ENCODE data around the gene GPC4. TPM values are rescaled to one million over a fixed set of nuclear protein-coding genes. Genes with fewer than 3 reads are reported as not detected.

Gene GPC4
- total RNA-seq, 2 experiments from 2014 or later: not detected

DNA sequence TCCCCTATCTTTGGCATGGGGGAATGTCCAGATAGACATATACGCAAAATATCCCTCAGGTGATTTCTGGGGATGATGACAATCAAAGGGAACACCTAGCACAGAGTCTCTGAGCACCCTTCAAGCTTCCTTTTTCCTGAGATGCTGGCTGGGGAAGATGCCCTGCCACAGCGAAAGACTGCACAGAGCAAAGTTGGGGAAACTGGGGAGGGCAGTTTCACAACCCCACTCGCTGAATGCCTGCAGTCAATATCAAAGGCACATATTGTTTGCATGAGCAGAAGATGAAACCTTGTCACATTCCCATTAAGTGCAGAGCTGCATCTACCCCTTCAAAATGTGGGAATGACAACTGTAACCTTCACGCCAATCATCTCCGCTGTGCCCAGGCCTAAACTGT, 2.6 kb downstream of the GPC4 start:
- CTCF ChIA-PET: no interaction called here

DNA sequence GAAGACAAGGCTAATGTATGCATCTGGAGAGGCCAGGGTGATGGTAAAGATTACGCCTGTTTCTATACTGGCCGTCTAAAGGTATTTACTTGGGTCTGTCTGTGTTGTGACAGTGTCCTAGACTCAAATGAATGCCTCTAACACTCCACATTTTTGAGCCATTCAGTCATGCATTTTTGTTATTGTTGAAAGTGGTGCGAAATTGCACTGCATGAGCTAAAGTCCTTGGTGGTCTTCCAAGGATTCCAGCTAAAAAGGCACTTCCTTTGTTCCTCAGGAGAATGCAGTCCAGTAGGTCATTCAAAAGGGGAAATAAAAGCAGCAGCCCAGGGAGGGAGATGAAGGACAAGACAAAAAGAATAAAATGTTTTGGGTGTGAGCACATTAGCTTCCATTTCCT, 3.0 kb downstream of the GPC4 start:
- ChIA-PET CTCF (no interaction called here), POLR2A (no interaction called here)

More for the DNA sequence above, 2.6 kb downstream of the GPC4 start:
- POLR2A ChIA-PET: no interaction called here

DNA sequence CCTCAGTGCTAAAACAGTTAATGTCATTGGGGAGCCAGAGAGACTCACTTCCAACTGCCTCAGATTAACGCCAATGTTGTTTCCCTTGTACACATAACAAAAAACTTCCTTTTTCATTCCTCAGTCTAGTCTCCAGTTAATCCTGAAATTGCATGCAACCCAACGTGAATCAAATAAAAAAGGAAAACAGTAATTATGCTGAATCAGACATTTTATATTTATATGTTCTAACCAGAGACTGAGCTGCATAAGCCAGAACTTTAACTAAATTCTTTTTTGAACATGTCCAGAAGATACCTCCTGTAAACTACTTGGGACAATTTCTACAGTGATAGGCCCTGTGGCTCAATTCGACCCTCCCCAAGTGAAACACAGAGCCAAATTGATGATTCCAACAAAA, 4.7 kb downstream of the GPC4 start:
- CTCF ChIA-PET: no interaction called here
- POLR2A ChIA-PET: no interaction called here

GRCh38 chrX:133405498-133406185, 9.6 kb downstream of the GPC4 start:
- POLR2A ChIA-PET: no interaction called here
- CTCF ChIA-PET: no interaction called here

GRCh38 chrX:133403984-133404383, 11.3 kb downstream of the GPC4 start:
- ChIA-PET CTCF (no interaction called here), POLR2A (no interaction called here)

GRCh38 chrX:133402830-133403625, 12.3 kb downstream of the GPC4 start:
- ChIA-PET CTCF (no interaction called here), POLR2A (no interaction called here)

GRCh38 chrX:133402042-133402453, 13.2 kb downstream of the GPC4 start:
- POLR2A ChIA-PET: no interaction called here
- CTCF ChIA-PET: no interaction called here

- ChIA-PET POLR2A (no interaction called here), CTCF (no interaction called here)
Observed at GRCh38 chrX:133401536-133401935, 13.8 kb downstream of the GPC4 start.

- CTCF ChIA-PET: no interaction called here
- POLR2A ChIA-PET: no interaction called here
Observed at GRCh38 chrX:133399411-133399810, 15.9 kb downstream of the GPC4 start.

DNA sequence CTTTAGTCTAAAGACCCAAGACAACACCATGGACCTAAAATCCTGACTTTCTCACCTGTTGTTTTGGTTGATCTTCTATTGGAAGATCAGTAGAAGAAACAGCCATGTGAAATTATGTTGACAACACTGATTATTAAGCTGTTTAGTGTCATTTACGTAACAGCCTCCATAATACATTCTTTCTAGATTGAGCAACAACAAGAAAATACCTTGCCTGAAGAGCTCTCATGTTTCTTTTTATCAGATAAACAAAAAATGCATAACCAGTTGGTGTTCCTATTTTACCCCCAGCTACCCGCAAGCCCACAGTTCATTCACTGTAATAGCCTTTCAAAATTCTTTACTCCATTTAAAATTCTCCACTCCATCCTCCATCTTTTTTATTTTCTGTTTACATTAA, 20.5 kb downstream of the GPC4 start:
- ChIA-PET POLR2A (no interaction called here), CTCF (no interaction called here)

- ChIA-PET POLR2A (no interaction called here), CTCF (interaction anchor here (0.7 kb wide), 1 partner anchor 532 kb away, joined by 3 read pairs; no protein-coding TSS in a partner anchor)
Observed at GRCh38 chrX:133392671-133393070, 22.6 kb downstream of the GPC4 start.

DNA sequence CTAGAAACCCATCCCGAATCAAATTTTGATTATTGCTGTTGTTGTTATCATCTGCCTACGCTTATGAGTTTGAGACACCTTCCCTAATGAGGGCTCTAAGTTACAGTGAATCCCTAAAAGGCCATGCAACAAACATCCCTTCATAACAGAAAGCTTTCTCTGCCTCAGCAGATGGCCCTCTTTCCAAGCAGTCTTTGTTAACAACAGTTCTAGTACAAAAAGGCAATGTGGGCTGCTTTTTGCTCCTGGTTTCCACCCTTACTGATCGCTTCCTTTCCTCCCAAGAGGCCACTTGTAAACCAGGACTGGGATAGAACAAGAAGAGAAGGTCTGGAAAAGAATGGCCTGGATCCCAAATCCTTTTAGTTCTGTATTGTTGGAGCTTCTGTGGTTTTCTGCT, 24.2 kb downstream of the GPC4 start:
- POLR2A ChIA-PET: no interaction called here
- CTCF ChIA-PET: no interaction called here

DNA sequence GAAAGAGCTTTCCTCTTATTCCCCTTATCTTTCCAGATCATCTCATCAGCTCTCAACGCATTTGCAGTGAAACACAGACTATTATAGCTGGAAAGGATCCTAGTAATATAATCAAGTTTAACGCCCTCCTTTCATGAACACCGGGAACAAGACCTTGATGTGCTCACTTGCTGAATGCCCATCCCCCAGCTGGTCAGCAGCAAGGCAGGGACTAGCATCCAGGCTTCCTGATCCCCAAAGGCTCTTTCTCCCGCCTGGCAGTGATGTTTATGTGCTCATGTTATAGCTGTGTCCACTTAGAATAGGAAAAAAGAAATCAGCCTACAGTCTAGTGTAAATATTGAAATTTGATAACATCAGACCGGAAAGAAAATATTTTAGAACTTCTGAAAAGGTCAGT, 24.6 kb downstream of the GPC4 start:
- POLR2A ChIA-PET: no interaction called here
- CTCF ChIA-PET: no interaction called here

GRCh38 chrX:133389975-133390374, 25.3 kb downstream of the GPC4 start:
- ChIA-PET POLR2A (no interaction called here), CTCF (no interaction called here)

DNA sequence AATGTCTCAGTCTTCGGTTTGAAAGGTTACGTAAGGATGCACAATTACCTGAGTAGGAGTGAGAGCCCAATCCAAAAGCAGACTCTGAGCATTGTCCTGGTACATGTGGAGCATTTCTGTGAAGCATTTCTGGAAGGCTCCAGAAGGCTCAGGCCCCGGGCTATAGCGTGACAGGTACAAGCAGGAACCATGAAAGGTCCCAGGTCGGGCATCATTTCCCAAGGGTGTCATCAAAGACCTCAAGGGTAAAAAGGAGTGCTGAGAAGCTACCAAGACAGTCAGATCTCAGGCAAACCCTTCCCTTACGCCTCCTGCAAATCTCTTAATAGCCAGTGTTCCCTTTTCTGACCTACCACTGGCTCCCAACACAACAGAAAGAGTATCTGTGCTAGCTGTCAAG, 30.8 kb downstream of the GPC4 start:
- ChIA-PET CTCF (no interaction called here), POLR2A (no interaction called here)

GRCh38 chrX:133380711-133381619, 34.3 kb downstream of the GPC4 start:
- CTCF ChIA-PET: no interaction called here
- POLR2A ChIA-PET: no interaction called here

- CTCF ChIA-PET: no interaction called here
Observed at GRCh38 chrX:133376422-133376821, 38.9 kb downstream of the GPC4 start.

GRCh38 chrX:133375615-133376340, 39.5 kb downstream of the GPC4 start:
- POLR2A ChIA-PET: no interaction called here

More at GRCh38 chrX:133376422-133376821, 38.9 kb downstream of the GPC4 start:
- POLR2A ChIA-PET: no interaction called here

DNA sequence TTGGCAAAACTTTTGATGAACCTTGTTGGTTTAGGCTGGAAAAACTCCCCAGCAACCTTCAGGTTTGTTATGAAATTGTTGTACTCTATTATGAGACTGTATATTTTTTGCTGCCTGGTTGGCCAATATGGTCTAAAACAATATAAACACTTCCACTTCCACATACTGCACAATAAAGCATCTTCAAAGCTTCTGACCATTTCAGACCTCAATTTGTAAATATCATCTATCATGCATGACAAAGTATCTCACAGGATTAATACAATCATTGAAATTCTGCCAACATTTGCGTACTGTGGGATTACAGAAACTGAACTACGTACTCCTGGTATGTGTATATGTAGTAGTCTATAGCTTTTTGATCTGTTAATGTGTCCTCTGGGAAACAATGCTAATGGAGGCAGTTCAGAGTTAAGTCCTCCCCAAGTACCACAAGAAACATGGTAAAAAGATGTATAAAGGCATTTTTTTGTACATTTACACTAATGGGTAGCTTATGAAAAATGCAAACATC, 40.4 kb downstream of the GPC4 start:
- POLR2A ChIA-PET: no interaction called here
- CTCF ChIA-PET: no interaction called here

More at GRCh38 chrX:133375615-133376340, 39.5 kb downstream of the GPC4 start:
- CTCF ChIA-PET: no interaction called here

Data from activated CD8-positive, alpha-beta memory T cell treated with anti-CD3 and anti-CD28 coated beads for 36 hours (primary cell).